ENCODE measurements around the gene SCNN1G. TPM values are rescaled to one million over a fixed set of nuclear protein-coding genes. Genes with fewer than 3 reads are reported as not detected.

Gene SCNN1G
- total and polyA plus RNA-seq, 2 of the 13 experiments (the other 11 are each of a cell fraction or from before 2014, with no cell fraction given) = not detected

DNA sequence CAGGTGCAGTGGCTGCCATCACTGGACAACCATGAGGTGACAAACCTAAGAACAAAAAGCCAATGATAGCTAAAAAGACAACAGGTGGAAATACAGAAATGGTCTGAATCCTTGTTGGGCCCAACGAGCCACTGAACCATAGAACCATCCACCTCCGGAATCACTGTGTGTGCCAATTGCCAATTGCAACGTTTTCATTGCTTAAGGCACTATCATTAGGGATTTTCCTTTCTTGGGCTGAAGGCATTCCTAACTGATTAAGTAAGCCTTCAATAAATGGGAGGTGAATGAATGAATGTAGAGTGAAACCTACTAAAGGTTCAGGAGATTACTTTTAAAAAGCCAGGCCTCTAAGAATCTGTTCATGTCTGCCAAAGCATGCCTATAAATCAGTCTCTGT is 36.9 kb upstream of the SCNN1G start (continued):
- TF ChIP-seq, protein P1, sequence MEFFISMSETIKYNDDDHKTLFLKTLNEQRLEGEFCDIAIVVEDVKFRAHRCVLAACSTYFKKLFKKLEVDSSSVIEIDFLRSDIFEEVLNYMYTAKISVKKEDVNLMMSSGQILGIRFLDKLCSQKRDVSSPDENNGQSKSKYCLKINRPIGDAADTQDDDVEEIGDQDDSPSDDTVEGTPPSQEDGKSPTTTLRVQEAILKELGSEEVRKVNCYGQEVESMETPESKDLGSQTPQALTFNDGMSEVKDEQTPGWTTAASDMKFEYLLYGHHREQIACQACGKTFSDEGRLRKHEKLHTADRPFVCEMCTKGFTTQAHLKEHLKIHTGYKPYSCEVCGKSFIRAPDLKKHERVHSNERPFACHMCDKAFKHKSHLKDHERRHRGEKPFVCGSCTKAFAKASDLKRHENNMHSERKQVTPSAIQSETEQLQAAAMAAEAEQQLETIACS (CRISPR knock-in tag; IDR thresholded peaks at IDR 0.05) = no peak
- TF ChIP-seq ZNF678 (CRISPR knock-in tag; IDR thresholded peaks at IDR 0.05) = no peak
- TF ChIP-seq ZBTB7A (CRISPR knock-in tag; IDR thresholded peaks at IDR 0.05) = no peak
- TF ChIP-seq ZNF17 (CRISPR knock-in tag; IDR thresholded peaks at IDR 0.05) = no peak

DNA sequence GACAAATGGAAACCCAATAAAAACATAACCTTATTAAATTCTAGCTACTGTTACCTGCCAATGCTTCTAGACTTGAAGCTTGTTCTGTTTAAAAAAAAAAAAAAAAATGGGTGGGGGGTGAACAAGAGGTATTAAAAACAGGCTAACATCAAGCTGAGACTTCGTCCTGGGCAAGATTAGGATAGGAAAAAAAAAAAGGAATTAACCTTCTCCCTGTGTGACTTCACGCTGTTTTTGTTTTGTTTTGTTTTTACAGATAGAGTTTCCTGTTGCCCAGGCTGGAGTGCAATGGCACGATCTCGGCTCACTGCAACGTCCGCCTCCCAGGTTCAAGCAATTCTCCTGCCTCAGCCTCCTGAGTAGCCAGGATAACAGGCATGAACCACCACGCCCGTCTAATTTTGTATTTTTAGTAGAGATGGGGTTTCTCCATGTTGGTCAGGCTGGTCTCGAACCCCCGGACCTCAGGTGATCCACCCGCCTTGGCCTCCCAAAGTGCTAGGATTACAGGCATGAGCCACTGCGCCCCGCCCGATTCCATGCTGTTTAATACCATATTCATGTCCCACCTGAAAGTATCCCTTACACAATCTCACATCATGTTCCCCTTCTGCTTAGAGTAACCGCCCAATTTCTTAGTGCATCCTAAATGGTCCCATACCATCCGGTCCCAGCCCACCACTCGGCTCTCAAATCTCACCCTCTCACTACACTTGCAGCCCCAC is 35.5 kb upstream of the SCNN1G start:
- Histone ChIP-seq H3K79me2 (ENCODE audit: insufficient read depth, low read length) (peaks cover 66% of the 10 kb centered on the region), H4K20me1 (ENCODE audit: insufficient read depth, low read length) (peaks cover 15% of the 10 kb centered on the region), H3K4me1 (ENCODE audit: insufficient read depth, low read length) (peaks cover 78% of the 10 kb centered on the region), H3K4me2 (ENCODE audit: low read depth, low read length) (peak overlapping the region; percentile 87), H3K9ac (ENCODE audit: insufficient read depth, low read depth, low read length) (peak overlapping the region; percentile 85), H3K9me3 (ENCODE audit: low read length) (no peaks in the 10 kb centered on the region), H3K27ac (ENCODE audit: extremely low read length, insufficient read depth, low read length) (no peak overlapping the region), H2AFZ (ENCODE audit: low read length) (no peak overlapping the region), H3K4me3 (replicated peaks in 1 of 3; ENCODE audit: insufficient read depth in 1 of 3, low read depth in 2 of 3, low read length in 3 of 3) (peak overlapping the region; percentile 29 to 99 (median 95)), H3K27me3 (ENCODE audit: control insufficient read depth in 1 of 2, insufficient read depth in 2 of 2, low read length in 2 of 2) (peaks cover 0 to 5% of the 10 kb centered on the region in 2 experiments; a peak in 1 of 5 replicates), H3K36me3 (replicated peaks in 1 of 2; ENCODE audit: control insufficient read depth in 1 of 2, insufficient read depth in 2 of 2, low read length in 2 of 2) (no peaks in the 10 kb centered on the region; a peak in 1 of 5 replicates)
- intact Hi-C loops (cut with micrococcal nuclease; ENCODE audit: unreplicated experiment) (loop anchor here (2.0 kb wide), 1 partner anchor 42 kb away; no protein-coding TSS in a partner anchor), in situ Hi-C loops (cut with HindIII; ENCODE audit: extremely low pct_ligation_motif_present, low pct_unique_long_range_greater_than_20kb) (loop anchor here (10.0 kb wide), 1 partner anchor 62 kb away; no protein-coding TSS in a partner anchor)
- ATAC-seq (no peak), FAIRE-seq (no peak), DNase-seq (ENCODE audit: low spot score) (no peak)
- ChIA-PET POLR2A (interaction anchor here (1.2 to 1.5 kb wide), 2 partner anchors 42 to 55 kb away, joined by 3 read pairs; no protein-coding TSS in a partner anchor), CTCF (ENCODE audit: low intra/inter-chr PET ratio, low total read pairs) (no interaction called here)
- no TSS peak for BruUV-seq (replicated peaks)
- 90% methylated on average over 17 of the region's 17 CpGs for WGBS (ENCODE audit: low lambda C conversion rate)
- no peak for TF ChIP-seq ZNF331 (CRISPR knock-in tag; IDR thresholded peaks at IDR 0.05)
- TF ChIP-seq ZNF768 (CRISPR knock-in tag; IDR thresholded peaks at IDR 0.05) = 0 out of 2 replicates have a peak, but pooled peaks have one; percentile 30
- TF ChIP-seq ZNF543 (CRISPR knock-in tag; IDR thresholded peaks at IDR 0.05) = no peak
- TF ChIP-seq ZMYM2 (CRISPR knock-in tag; IDR thresholded peaks at IDR 0.05) = no peak
- TF ChIP-seq, protein P2, sequence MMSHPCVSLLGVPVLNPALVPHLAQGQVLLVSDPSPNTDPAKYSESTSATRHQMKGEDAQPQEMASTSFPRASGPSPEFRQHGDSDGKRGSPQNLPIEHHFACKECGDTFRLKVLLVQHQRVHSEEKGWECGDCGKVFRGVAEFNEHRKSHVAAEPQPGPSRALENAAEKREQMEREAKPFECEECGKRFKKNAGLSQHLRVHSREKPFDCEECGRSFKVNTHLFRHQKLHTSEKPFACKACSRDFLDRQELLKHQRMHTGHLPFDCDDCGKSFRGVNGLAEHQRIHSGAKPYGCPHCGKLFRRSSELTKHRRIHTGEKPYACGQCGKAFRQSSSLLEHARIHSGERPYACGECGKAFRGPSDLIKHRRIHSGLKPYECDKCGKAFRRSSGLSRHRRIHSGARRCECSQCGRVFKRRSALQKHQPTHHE (CRISPR knock-in tag; IDR thresholded peaks at IDR 0.05; ENCODE audit: borderline replicate concordance) = no peak
- no peak for TF ChIP-seq THYN1 (CRISPR knock-in tag; IDR thresholded peaks at IDR 0.05; ENCODE audit: borderline replicate concordance, low read depth)
- TF ChIP-seq ZNF496 (CRISPR knock-in tag; IDR thresholded peaks at IDR 0.05; ENCODE audit: insufficient replicate concordance) = no peak
- TF ChIP-seq, protein P3, sequence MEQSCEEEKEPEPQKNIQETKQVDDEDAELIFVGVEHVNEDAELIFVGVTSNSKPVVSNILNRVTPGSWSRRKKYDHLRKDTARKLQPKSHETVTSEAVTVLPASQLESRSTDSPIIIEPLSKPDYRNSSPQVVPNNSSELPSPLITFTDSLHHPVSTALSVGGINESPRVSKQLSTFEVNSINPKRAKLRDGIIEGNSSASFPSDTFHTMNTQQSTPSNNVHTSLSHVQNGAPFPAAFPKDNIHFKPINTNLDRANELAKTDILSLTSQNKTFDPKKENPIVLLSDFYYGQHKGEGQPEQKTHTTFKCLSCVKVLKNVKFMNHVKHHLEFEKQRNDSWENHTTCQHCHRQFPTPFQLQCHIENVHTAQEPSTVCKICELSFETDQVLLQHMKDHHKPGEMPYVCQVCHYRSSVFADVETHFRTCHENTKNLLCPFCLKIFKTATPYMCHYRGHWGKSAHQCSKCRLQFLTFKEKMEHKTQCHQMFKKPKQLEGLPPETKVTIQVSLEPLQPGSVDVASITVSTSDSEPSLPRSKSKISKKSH (CRISPR knock-in tag; IDR thresholded peaks at IDR 0.05; ENCODE audit: borderline replicate concordance) = 0 out of 2 replicates have a peak, but pooled peaks have one; percentile 36
- no peak for TF ChIP-seq BRD4 (CRISPR knock-in tag; IDR thresholded peaks at IDR 0.05)
- no peak for TF ChIP-seq LCORL (IDR thresholded peaks at IDR 0.05)
- no peak; the same call in 1 of the 2 replicates for TF ChIP-seq LCORL (CRISPR knock-in tag; IDR thresholded peaks at IDR 0.05)
- no peak for TF ChIP-seq CREB1 (IDR thresholded peaks at IDR 0.05)
- no peak for TF ChIP-seq CREB1 (CRISPR knock-in tag; IDR thresholded peaks at IDR 0.05)
- no peak for TF ChIP-seq CENPT (CRISPR knock-in tag; IDR thresholded peaks at IDR 0.05; ENCODE audit: low read depth)
- no peak for TF ChIP-seq KDM1A (CRISPR knock-in tag; IDR thresholded peaks at IDR 0.05)
- 0 out of 2 replicates have a peak, but pooled peaks have one; percentile 44 for TF ChIP-seq NRL (CRISPR knock-in tag; IDR thresholded peaks at IDR 0.05; ENCODE audit: borderline replicate concordance)
- TF ChIP-seq ZBTB21 (CRISPR knock-in tag; IDR thresholded peaks at IDR 0.05) = no peak

Measured in HepG2 (cell line).